ENCODE measurements around the gene DBF4B. TPM values are rescaled to one million over a fixed set of nuclear protein-coding genes. Genes with fewer than 3 reads are reported as not detected.

The DBF4B gene
- total RNA-seq, 3 donors from 2014 or later = 2.3 to 7.5 (median 3.2) TPM

DNA sequence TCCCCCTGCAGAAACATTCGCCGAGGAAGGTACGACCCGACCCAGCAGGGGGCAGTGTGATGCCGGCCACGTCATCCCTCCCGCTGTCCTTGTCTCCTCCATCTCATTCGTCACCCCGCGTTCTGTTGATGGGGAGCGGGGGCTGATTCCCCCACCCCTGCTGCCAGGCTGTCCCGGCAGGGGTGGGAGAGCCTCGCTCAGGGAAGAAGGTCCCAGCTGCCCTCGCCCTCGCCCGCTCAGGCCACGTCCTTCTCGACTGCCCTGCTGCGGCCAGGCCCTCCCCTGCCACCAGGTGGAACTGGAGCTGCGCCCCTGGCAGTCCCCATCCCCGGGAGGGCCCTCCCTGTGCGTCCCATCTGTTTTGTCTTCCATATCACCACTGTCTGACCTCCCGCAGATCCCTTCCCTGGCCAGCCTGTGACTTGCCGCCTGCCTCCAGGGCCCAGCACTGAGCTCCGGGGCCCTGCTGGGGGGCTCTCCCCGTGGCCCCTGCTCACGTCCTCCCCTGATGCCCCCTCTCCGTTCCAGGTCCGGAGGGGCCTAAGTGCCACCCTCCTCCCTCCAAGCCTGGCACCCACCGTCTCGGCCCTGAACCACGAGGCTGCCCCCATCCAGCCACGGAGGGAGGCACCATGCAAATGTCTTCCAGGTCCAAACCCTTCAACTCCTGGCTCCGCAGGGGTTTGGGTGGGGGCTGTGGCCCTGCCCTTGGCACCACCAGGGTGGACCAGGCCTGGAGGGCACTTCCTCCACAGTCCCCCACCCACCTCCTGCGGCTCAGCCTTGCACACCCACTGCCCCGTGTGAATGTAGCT is 71.0 kb downstream of the DBF4B start:
- Histone ChIP-seq H3K27me3 (no peaks in the 10 kb centered on the region), H3K4me3 (peak overlapping the region in 2 of 3 donors; percentile 44 to 59), H3K4me1 (no peaks in the 10 kb centered on the region), H3K9me3 (no peaks in the 10 kb centered on the region), H3K27ac (no peak overlapping the region), H3K36me3 (no peaks in the 10 kb centered on the region)
- intact Hi-C loops (cut with DNase I; ENCODE audit: low total_unique reads) = no loop called here
- TF ChIP-seq, protein P1, sequence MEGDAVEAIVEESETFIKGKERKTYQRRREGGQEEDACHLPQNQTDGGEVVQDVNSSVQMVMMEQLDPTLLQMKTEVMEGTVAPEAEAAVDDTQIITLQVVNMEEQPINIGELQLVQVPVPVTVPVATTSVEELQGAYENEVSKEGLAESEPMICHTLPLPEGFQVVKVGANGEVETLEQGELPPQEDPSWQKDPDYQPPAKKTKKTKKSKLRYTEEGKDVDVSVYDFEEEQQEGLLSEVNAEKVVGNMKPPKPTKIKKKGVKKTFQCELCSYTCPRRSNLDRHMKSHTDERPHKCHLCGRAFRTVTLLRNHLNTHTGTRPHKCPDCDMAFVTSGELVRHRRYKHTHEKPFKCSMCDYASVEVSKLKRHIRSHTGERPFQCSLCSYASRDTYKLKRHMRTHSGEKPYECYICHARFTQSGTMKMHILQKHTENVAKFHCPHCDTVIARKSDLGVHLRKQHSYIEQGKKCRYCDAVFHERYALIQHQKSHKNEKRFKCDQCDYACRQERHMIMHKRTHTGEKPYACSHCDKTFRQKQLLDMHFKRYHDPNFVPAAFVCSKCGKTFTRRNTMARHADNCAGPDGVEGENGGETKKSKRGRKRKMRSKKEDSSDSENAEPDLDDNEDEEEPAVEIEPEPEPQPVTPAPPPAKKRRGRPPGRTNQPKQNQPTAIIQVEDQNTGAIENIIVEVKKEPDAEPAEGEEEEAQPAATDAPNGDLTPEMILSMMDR (IDR thresholded peaks at IDR 0.05) = peak; percentile 46 to 88 (median 76)
- TF ChIP-seq POLR2A (IDR thresholded peaks at IDR 0.05) (no peak), POLR2AphosphoS5 (IDR thresholded peaks at IDR 0.05) (no peak)
- peak; percentile 62 to 71 for DNase-seq (ENCODE audit: low spot score in 2 of 2)

- intact Hi-C loops (cut with DNase I; ENCODE audit: low total_unique reads) = no loop called here
- H3K27ac ChIP-seq = no peak overlapping the region
- H3K9me3 ChIP-seq = no peaks in the 10 kb centered on the region
- no peaks in the 10 kb centered on the region for H3K27me3 ChIP-seq
- no peak overlapping the region for H3K4me3 ChIP-seq
- TF ChIP-seq POLR2A (IDR thresholded peaks at IDR 0.05) (no peak), POLR2AphosphoS5 (IDR thresholded peaks at IDR 0.05) (no peak)
- TF ChIP-seq, protein P1 (IDR thresholded peaks at IDR 0.05) = no peak
- no peak for DNase-seq (ENCODE audit: low spot score in 2 of 2)
- no peaks in the 10 kb centered on the region for H3K36me3 ChIP-seq
- H3K4me1 ChIP-seq = no peaks in the 10 kb centered on the region
Observed at GRCh38 chr17:44780161-44780560, 71.7 kb downstream of the DBF4B start.

- no peaks in the 10 kb centered on the region for H3K27me3 ChIP-seq
- no peaks in the 10 kb centered on the region for H3K36me3 ChIP-seq
- no peaks in the 10 kb centered on the region for H3K4me1 ChIP-seq
- no peak for DNase-seq (ENCODE audit: low spot score in 2 of 2)
- H3K4me3 ChIP-seq = no peak overlapping the region
- TF ChIP-seq, protein P1 (IDR thresholded peaks at IDR 0.05) = no peak
- TF ChIP-seq POLR2A (IDR thresholded peaks at IDR 0.05) (no peak), POLR2AphosphoS5 (IDR thresholded peaks at IDR 0.05) (no peak)
- intact Hi-C loops (cut with DNase I; ENCODE audit: low total_unique reads) = no loop called here
- H3K9me3 ChIP-seq = no peaks in the 10 kb centered on the region
- H3K27ac ChIP-seq = no peak overlapping the region
Observed at GRCh38 chr17:44780845-44781480, 72.5 kb downstream of the DBF4B start.

DNA sequence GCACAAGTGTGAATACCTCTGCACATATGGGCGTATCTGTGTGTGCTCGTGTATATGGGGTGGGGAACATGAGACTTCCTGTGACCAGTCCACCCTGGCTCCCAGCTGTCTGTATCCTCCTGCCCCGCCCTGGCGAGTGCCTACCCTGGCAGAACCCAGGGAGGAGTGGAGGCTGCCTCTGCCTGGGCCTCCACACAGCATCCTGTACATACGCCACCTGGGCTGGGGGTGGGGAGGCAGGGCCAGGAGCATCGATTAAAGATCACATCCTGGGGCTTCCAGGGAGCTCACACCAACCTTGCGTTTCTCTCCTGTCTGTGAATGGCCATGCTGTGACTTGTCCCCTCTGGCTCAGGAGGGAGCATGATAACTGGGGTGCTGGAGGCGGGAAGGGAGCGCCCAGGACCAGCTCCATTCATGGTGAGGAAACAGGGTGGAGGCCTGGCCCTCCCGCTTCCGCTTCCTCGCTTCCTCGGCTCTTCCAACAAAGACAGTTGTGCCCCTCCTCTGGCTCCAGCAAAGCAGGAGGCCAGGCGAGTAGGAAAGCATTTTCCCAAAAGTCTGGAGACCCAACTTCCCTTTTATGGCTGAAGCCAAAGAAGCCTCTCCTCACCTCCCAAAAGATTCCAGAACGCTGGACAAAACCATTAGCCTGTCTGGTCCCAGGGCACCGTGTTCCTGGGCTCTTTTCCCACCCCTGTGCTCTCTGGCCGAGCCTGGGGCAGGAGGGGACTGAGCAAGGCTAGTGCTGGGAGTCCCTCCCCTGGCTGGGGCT is 73.3 kb downstream of the DBF4B start:
- H3K36me3 ChIP-seq = no peaks in the 10 kb centered on the region
- peak overlapping the region in 1 of 2 donors; percentile 32 for H3K27ac ChIP-seq
- no peak for DNase-seq (ENCODE audit: low spot score in 2 of 2)
- H3K4me1 ChIP-seq = no peaks in the 10 kb centered on the region
- H3K4me3 ChIP-seq = no peak overlapping the region
- TF ChIP-seq POLR2A (IDR thresholded peaks at IDR 0.05) (no peak), POLR2AphosphoS5 (IDR thresholded peaks at IDR 0.05) (no peak)
- TF ChIP-seq, protein P1 (IDR thresholded peaks at IDR 0.05) = no peak
- H3K9me3 ChIP-seq = no peaks in the 10 kb centered on the region
- intact Hi-C loops (cut with DNase I; ENCODE audit: low total_unique reads) = no loop called here
- no peaks in the 10 kb centered on the region for H3K27me3 ChIP-seq
